Dedifferentiated amniotic fluid mesenchymal stem cell (primary cell): ENCODE measurements around the gene SPRR1A.
"Not testable (repeated sequence)": the region's sequence is repeated elsewhere in the genome, so short reads cannot be mapped to it uniquely, and the experiment has no call there.

Experiments used
- DNase-seq: peaks from one replicate; pipeline ENCODE4 v3.0.0-alpha.2; 2016; ENCODE audit errors: extremely low spot score

The SPRR1A gene

DNA sequence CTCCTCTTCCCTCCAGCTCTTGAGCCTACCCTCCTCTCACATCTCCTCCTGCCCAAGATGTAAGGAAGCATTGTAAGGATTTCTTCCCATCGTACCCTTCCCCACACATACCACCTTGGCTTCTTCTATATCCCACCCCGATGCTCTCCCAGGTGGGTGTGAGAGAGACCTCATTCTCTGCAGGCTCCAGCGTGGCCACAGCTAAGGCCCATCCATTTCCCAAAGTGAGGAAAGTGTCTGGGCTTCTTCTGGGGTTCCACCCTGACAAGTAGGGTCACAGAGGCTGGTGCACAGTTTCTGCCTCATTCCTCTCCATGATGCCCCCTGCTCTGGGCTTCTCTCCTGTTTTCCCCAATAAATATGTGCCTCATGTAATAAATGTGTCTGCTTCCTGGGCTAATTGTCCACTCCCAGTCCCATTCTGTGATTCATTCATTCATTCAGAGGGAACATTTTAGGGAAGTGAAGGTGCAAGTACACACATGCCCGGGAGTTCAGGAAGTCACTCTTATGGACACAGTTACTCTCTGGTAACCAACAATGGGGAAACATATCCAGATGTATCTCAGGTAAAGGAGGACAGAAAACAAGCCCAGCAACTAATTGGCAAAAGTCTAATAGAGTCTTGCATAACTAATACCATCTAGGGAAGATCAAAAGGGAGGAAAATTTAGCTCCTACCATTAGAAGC, 11.5 kb upstream of the SPRR1A start:
- DNase-seq: no peak

GRCh38 chr1:152976688-152977087, 7.2 kb upstream of the SPRR1A start:
- DNase-seq: no peak

GRCh38 chr1:152977614-152978013, 6.3 kb upstream of the SPRR1A start:
- DNase-seq: no peak

DNA sequence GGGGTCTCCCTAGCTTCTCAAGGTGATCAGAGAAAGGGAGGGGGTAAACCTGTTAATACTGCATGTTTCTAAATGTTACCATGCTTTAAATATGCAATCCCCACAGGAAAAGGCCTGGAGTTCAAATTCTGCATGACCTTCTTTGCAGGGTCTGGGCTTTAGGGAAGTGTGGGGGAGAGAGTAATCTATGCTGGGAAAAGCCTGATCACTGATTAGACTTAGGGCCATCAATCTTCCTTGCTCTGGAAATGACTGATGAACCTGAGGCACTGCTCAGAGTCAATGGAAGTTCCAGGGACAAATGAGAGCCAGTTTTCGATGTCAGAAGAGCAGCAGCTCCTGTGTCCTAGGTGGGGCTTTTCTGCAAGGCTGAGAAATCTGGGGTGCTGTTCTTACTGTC, 3.2 kb upstream of the SPRR1A start:
- no peak for DNase-seq

DNA sequence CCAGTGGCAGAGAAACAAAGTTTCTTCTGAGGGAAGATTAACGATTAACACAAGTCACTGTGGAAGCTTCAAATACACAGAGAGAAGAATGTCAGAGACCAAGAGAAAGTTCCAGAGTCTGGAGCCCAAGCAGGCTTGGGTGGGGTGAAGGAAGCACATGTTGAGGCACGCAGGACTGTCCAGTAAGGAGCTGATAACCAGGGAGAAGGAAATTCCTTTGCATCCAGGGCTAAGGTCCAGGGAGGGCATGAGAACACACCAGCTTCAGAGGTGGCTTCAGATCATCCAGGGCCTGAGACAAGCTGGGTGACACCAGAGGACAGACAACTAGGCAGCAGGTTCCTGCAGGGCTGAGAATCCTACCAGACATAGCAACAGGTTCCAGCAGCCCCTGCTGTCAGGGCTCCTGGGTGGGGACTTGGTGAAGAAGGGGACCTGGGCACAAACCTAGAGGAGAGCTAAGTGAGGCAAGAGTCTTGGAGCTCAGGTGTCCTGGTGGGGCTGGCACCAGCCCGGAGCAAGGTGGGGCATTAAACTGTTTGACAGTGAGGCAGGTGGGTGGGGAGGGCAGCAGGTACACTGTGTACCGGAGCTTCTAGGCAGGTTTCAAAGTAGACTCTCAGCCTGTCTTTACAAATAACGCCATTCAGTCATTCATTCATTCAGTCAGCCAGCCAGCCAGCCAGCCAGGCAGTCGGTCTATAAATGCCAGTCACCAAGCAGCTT, 2.6 kb upstream of the SPRR1A start:
- no peak for DNase-seq

DNA sequence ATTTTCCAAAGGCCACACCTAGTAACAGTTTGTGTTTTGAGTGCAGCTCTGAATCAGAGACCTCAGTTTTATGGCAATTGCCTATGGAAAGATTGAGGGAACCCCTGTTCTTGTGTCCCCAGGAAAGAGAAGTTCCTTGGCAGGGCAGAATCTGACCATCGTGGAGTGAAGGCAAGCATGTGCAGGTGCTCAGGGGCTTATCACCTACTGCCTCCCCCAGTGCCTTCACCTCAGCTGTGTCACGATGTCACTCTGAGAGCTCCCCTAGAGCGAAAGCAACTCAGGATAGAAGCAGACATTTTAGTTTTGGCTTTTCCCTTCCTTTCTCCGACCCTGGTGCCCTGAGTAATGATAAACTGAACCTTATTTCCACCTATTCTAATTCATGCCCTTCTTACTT, 1.8 kb upstream of the SPRR1A start:
- no peak for DNase-seq

DNA sequence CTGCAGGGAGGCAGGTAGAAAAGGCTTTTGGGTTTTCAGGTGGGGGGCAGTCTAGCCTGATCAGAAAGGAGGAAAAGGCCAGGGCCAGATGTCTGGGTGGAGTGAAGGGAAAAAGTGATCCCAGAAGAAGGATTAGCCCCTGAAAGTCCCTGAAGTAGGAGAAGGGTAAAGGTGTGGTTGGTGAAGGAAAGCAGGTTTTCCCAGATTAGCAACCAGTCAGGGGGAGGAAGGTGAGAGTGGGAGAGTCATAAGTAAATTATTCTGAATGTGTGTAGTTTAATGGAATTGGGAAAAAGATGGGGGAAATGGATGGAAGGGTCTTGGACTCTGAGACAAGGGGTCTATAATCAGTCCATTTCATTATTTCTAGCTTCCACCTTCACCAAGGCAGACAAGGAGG, 647 bp upstream of the SPRR1A start:
- DNase-seq: no peak

GRCh38 chr1:152986578-152986977, 2.7 kb downstream of the SPRR1A start:
- no peak for DNase-seq

- no peak for DNase-seq
Observed at GRCh38 chr1:152993186-152993585, 9.3 kb downstream of the SPRR1A start.

- no peak for DNase-seq
Observed at GRCh38 chr1:152995842-152996241, 12.0 kb downstream of the SPRR1A start.

GRCh38 chr1:152996633-152997400, 12.9 kb downstream of the SPRR1A start:
- no peak for DNase-seq

DNA sequence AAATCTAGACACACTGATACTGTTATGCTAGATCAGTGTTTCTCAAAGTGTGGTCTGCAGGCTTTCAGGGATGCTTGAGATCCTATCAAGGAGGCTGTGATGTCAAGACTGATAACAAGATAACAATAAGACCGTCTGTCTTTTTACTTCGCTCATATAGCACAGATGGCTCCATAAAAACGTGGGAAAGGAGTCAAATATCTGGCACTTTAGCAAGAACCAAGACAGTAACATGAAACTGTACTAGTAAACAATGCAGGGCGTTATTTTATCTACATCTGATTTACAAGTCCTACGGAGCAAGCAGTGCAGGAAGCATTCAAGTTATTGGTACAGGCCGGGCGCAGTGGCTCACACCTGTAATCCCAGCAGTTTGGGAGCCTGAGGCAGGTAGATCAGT, 14.0 kb downstream of the SPRR1A start:
- no peak for DNase-seq

DNA sequence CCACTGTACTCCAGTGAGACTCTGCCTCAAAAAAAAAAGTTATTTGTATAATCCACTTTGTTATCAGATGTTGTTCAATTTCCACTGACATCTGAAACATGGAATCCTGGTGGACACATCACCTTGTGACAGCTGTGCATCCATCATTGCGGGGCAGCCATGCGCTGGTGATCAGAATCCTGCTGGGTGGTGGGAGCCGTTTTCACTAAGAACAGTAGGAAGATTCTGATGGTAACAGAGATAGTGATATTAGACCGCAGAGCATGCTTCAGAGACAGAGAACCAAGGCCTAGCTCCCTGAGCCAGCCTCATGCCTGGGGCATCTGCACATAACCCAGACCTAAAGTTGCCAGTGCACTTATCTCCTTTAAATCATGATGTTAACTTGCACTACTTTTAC, 14.6 kb downstream of the SPRR1A start:
- DNase-seq: no peak

DNA sequence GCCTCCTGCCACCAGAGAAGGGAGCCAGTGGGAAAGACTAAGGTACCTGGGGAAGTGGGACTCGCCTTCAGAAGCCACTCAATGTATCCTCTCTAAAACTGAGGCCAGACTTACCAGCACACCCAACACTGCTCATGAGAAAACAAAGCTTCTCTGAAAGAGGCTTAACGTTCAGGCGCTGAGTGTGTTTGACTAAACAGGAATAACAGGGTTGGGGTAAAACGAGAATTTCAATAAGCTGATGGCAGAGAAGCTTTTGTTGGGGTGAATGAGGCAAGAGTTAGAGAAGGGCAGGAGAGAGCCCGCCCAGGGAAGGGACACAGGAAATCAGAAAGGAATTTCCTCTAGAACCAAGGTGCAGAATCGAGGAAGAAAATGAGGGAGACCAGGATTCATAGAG, 15.9 kb downstream of the SPRR1A start:
- no peak for DNase-seq

- no peak for DNase-seq
Observed at GRCh38 chr1:153000294-153000693, 16.4 kb downstream of the SPRR1A start.

DNA sequence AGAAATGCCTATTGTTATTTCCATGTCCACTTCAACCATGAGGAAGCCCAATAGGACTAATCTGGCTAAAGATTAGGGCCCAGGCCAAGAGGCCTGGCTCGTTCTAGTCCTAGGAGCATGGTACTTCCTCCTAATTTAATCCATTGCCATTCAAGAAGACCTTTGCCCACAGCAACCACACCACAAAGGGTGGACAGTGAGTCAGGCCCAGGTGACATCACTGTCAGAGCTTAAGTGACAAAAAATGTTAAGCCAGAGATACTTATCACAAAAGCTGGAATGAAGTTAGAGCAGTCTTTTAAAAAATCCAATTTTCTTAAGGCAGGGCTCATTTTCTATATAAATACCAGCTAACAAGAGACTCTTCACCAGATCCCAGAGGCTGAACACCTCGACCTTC, 17.5 kb downstream of the SPRR1A start, which contains the start of gene SPRR3:
TSS of gene SPRR3 (plus strand) at position 368 of the 400 bp plus-strand sequence. CDS start 1,272 bp downstream, outside the sequence.
- no peak for DNase-seq

DNA sequence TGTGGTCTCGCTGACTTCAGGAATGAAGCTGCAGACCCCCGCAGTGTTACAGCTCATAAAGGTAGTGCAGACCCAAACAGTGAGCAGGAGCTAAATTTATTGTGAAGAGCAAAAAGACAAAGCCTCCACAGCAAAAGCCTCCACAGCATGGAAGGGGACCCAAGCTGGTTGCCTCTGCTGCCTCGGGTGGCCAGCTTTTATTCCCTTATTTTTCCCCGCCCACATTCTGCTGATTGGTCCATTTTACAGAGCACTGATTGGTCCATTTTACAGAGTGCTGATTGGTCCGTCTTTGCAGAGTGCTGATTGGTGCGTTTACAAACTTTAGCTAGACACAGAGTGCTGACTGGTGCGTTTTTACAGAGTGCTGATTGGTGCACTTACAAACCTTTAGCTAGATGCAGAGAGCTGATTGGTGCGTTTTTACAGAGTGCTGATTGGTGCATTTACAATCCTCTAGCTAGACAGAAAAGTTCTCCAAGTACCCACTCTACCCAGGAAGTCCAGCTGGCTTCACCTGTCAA, 27.4 kb downstream of the SPRR1A start:
- DNase-seq: not testable (repeated sequence)

- not testable (repeated sequence) for DNase-seq
Observed at GRCh38 chr1:153021829-153022228, 37.9 kb downstream of the SPRR1A start.

GRCh38 chr1:153022340-153022739, 38.5 kb downstream of the SPRR1A start:
- DNase-seq: not testable (repeated sequence)

DNA sequence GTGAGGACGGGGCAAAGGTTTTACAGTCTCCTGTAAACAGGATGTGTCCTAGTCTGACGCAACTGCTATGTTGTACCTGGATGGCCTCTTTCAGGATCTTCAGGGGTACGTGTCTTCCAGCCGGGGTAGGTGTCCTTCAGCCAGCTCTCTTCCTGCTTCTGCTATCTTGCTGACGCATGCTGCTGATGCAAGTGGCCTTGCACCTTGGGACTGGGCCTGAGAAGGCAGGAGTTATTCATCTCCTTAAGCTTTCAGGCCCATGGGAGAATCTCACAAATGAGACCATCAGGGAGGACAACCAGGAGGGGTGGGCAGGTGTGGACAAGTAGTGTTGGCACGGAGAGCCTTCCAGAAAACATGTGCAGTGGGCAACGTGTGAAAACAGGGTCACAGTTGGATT, 39.2 kb downstream of the SPRR1A start:
- DNase-seq: no peak

DNA sequence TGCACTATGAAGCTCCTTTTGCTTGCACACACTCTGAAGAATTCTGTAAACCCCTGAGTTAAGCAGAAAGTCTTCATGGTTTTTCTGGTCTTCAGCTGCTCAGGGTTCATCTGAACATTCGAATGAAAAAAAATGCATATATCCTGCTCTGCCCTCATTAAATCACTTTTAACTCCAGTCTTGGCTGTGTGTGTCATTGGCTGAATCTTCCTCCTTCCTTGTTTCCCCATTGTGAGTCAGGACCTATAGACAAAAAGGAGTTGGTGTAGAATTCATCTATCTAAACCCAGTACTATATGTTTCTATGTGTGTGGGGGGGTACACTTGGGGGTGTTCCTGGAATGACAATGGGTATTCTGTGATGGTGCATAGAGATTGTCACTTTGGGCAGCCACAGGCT, 40.5 kb downstream of the SPRR1A start:
- no peak for DNase-seq

GRCh38 chr1:153025797-153026196, 41.9 kb downstream of the SPRR1A start:
- no peak for DNase-seq
